Measurements from ENCODE around the gene FCER2. TPM values are rescaled to one million over a fixed set of nuclear protein-coding genes. Genes with fewer than 3 reads are reported as not detected.

The FCER2 gene
- total RNA-seq = not detected in 2 replicates

GRCh38 chr19:7701654-7702457, at the start of gene FCER2:
FCER2 (minus strand) TSS chr19:7702131; CDS start chr19:7699760, 2,371 bp downstream.

GRCh38 chr19:7746903-7747884, 45.3 kb upstream of the FCER2 start, which contains the start of gene CD209:
CD209 (minus strand) TSS chr19:7747534; CDS start chr19:7747511, 23 bp downstream.

GRCh38 chr19:7732045-7732444, 30.1 kb upstream of the FCER2 start, which contains the start of gene CLEC4G:
CLEC4G (minus strand) TSS chr19:7732110; CDS start chr19:7732102, 8 bp downstream.

GRCh38 chr19:7680606-7681339, 21.2 kb downstream of the FCER2 start, which contains the start of gene TRAPPC5:
TRAPPC5 (plus strand) TSS chr19:7680833; CDS start chr19:7682254, 1,421 bp downstream.

GRCh38 chr19:7676854-7677253, 25.1 kb downstream of the FCER2 start, which contains the start of gene MCEMP1:
MCEMP1 (plus strand) TSS chr19:7677090; CDS start chr19:7677121, 31 bp downstream.

GRCh38 chr19:7668842-7669241, 33.1 kb downstream of the FCER2 start, which contains the start of gene RETN:
RETN (plus strand) TSS chr19:7669049; CDS start chr19:7669327, 278 bp downstream.

Other genes starting within 250 kb of the FCER2 start
- gene PEX11G, start 213.1 kb downstream of the FCER2 start, total RNA-seq = 1.6 and 3.1 TPM in 2 replicates
- 3.1 and 23.8 TPM in 2 replicates for gene ZNF358, start 186.0 kb downstream of the FCER2 start, total RNA-seq
- gene MCOLN1, start 179.5 kb downstream of the FCER2 start, total RNA-seq = 2.4 and 6.5 TPM in 2 replicates
- gene PNPLA6, start 166.4 kb downstream of the FCER2 start, total RNA-seq = 51.6 and 92.0 TPM in 2 replicates
- 4.4 and 11.6 TPM in 2 replicates for gene CAMSAP3, start 106.3 kb downstream of the FCER2 start, total RNA-seq
- 31.8 and 44.7 TPM in 2 replicates for gene XAB2, start 72.6 kb downstream of the FCER2 start, total RNA-seq
- 5.6 and 7.9 TPM in 2 replicates for gene PET100, start 72.3 kb downstream of the FCER2 start, total RNA-seq
- not detected in 2 replicates for gene PCP2, start 68.4 kb downstream of the FCER2 start, total RNA-seq
- 49.9 and 113 TPM in 2 replicates for gene STXBP2, start 65.0 kb downstream of the FCER2 start, total RNA-seq
- gene RETN, start 33.1 kb downstream of the FCER2 start, total RNA-seq = not detected in 2 replicates
- gene MCEMP1, start 25.0 kb downstream of the FCER2 start, total RNA-seq = under 0.01 TPM in 1 of 2 replicates, not detected in the other
- gene TRAPPC5, start 21.3 kb downstream of the FCER2 start, total RNA-seq = 41.7 and 57.2 TPM in 2 replicates
- not detected in 2 replicates for gene CLEC4G, start 30.0 kb upstream of the FCER2 start, total RNA-seq
- not detected in 2 replicates for gene CD209, start 45.4 kb upstream of the FCER2 start, total RNA-seq
- not detected in 2 replicates for gene CLEC4M, start 61.1 kb upstream of the FCER2 start, total RNA-seq
- gene EVI5L, start 128.1 kb upstream of the FCER2 start, total RNA-seq = 19.8 and 25.5 TPM in 2 replicates
- gene PRR36, start 172.3 kb upstream of the FCER2 start, total RNA-seq = under 0.01 TPM in 1 of 2 replicates, not detected in the other
- gene LRRC8E, start 186.4 kb upstream of the FCER2 start, total RNA-seq = 18.1 and 28.7 TPM in 2 replicates
- gene MAP2K7, start 201.7 kb upstream of the FCER2 start, total RNA-seq = 15.4 and 20.9 TPM in 2 replicates
- gene TGFBR3L, start 212.7 kb upstream of the FCER2 start, total RNA-seq = 1.6 and 5.8 TPM in 2 replicates
- 13.3 and 13.9 TPM in 2 replicates for gene SNAPC2, start 218.2 kb upstream of the FCER2 start, total RNA-seq
- gene CTXN1, start 224.0 kb upstream of the FCER2 start, total RNA-seq = 1.0 and 1.6 TPM in 2 replicates
- 85.6 and 116 TPM in 2 replicates for gene TIMM44, start 241.5 kb upstream of the FCER2 start, total RNA-seq